Fibroblast of lung (primary cell): ENCODE measurements around the gene PTGES3.

Experiments used
- CTCF ChIP-seq, 2 donors: IDR thresholded peaks in 1 of 2; conservative IDR thresholded peaks in 1 of 2; 1 replicate in 1 of 2; 2 replicates in 1 of 2; pipeline ENCODE4 v1.5.1; 2011 to 2012; ENCODE audit warnings: low read length in 2 of 2, control low read depth in 1 of 2, inconsistent platforms in 1 of 2, low read depth in 1 of 2, mild to moderate bottlenecking in 1 of 2
- EZH2 ChIP-seq: IDR thresholded peaks from 2 replicates; pipeline ENCODE4 v1.5.1; 2012; ENCODE audit warnings: low read length, control low read depth, mild to moderate bottlenecking; ENCODE audit errors: missing control alignments

GRCh38 chr12:56616244-56616643, 71.8 kb downstream of the PTGES3 start:
- no peak for TF ChIP-seq CTCF (conservative IDR thresholded peaks at IDR 0.05 in 1 of 2, IDR thresholded peaks at IDR 0.05 in 1 of 2; ENCODE audit: low read depth in 1 of 2, low read length in 2 of 2)
- no peak for TF ChIP-seq EZH2
